Fibroblast of pulmonary artery (primary cell): ENCODE data around the gene TMEM120A.

Experiments
- DNase-seq: peaks from one replicate; pipeline ENCODE4 v3.0.0-alpha.2; 2010; ENCODE audit warnings: low read depth
- H3K4me3 ChIP-seq: replicated peaks from 2 replicates; pipeline ENCODE4 v1.5.1; 2011; ENCODE audit warnings: low read depth, mild to moderate bottlenecking, control low read depth, low read length, moderate library complexity
- CTCF ChIP-seq: IDR thresholded peaks from 2 replicates; pipeline ENCODE4 v1.5.1; 2011; ENCODE audit warnings: mild to moderate bottlenecking, control low read depth, low read length, inconsistent platforms; ENCODE audit errors: missing control alignments

The TMEM120A gene

GRCh38 chr7:75983471-75984129, 10.8 kb downstream of the TMEM120A start:
- H3K4me3 ChIP-seq = no peak overlapping the region

GRCh38 chr7:75982306-75983064, 11.9 kb downstream of the TMEM120A start:
- H3K4me3 ChIP-seq = no peak overlapping the region
- DNase-seq = no peak
- no peak for TF ChIP-seq CTCF

More at GRCh38 chr7:75983471-75984129, 10.8 kb downstream of the TMEM120A start:
- DNase-seq = no peak
- TF ChIP-seq CTCF = no peak

- no peak for TF ChIP-seq CTCF
- no peak overlapping the region for H3K4me3 ChIP-seq
These were observed 12.7 kb downstream of the TMEM120A start for GRCh38 chr7:75981453-75982305.

GRCh38 chr7:75981203-75981452, 13.3 kb downstream of the TMEM120A start:
- TF ChIP-seq CTCF = no peak
- no peak overlapping the region for H3K4me3 ChIP-seq
- DNase-seq = no peak

More at GRCh38 chr7:75981453-75982305, 12.7 kb downstream of the TMEM120A start:
- no peak for DNase-seq

- no peak for DNase-seq
- H3K4me3 ChIP-seq = no peak overlapping the region
- no peak for TF ChIP-seq CTCF
These were observed 13.8 kb downstream of the TMEM120A start for GRCh38 chr7:75980430-75981202.

- DNase-seq = no peak
- H3K4me3 ChIP-seq = no peak overlapping the region
- TF ChIP-seq CTCF = no peak
These were observed 14.5 kb downstream of the TMEM120A start for GRCh38 chr7:75979759-75980429.
